IPS DF 4.7 (cell line): ENCODE results near the gene REC114.

Experiments
- DNase-seq: peaks from one replicate; pipeline ENCODE4 v3.0.0-alpha.2; 2013; ENCODE audit warnings: low spot score; ENCODE audit errors: extremely low read depth

REC114 gene

GRCh38 chr15:73602992-73603391, 160.0 kb downstream of the REC114 start:
- no peak for DNase-seq

DNA sequence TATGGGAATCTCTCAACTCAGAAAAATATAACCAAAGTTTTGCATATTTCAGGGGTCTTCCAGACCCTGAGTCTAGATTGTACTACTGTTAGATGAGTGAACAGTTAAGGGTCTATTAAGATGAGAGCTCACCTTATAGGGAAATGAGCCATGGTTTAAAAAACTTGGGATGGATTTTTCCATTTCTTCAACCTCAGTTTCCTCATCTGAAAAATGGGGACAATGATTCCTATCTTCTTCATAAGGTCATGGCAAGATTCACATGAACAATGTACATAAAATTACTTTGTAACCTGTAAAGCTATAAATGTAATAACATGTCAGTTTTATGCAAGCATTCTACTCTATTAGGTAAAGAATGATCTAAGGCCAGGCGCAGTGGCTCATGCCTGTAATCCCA, 161.5 kb downstream of the REC114 start:
- no peak for DNase-seq

DNA sequence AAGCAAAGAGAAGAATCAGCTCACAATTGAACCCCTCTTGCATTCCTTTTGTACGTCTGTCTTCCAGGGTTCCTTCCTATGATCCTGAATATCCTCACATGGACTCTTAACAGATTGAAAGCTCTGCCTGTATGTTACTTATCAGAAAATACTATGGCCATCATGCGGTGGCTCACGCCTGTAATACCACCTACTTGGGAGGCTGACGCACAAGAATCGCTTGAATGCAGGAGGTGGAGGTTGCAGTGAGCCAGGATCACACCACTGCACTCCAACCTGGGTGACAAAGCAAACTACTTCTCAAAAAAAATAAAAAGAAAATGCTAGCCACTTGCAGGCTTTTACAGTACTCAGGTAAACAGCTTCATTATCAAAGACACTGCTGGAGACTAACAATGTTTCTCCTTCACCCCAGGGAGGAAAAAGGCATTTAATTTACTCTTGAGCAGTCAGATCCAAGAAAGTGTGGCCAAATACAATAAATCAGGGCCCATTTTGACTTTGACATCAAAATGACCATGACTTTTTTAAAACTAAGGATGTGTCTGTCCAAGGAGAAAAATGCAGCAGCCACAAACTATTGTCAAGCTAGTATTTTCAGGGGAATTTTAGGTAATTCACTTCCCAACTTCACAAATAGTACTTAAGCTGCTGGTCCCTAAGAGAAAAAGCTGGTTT, 162.9 kb downstream of the REC114 start:
- no peak for DNase-seq

DNA sequence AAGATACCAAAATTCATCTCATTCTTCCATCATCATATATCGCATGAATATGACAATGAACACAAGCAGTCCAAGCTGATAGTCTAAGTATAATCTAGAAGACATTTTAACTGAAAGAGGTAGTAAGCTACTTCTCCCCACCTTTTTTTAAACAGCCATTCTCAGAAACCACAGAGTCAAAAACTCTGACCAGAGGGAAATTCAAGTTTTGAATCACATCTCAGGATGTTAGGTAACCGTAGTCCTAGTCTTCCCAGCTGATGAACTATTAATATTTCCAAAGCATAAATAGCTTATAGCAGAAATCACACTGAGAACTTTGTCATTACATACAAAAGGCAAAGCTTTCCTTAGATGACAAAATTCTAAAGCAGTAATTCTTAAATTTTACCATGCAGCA, 164.4 kb downstream of the REC114 start:
- no peak for DNase-seq

- DNase-seq: no peak
Observed at GRCh38 chr15:73607843-73608242, 164.9 kb downstream of the REC114 start.

DNA sequence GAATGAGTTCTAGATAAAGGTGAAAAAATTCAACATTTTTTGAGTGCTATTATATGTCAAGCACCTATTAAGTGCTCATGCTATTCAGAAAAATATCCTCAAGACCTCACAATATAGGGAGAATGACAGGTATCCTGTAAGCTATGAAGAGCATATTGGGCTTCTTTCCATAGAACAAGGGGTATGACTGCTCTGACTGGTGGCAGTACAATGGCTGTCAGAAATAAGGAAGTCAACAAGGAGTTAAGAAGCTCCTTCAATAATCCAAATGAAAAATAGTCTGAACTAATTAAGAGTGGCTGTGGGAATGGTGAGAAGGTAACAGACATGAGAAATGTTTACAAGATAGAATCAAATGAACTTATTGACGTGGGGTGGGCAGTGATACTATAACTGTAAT, 165.5 kb downstream of the REC114 start:
- no peak for DNase-seq

- DNase-seq: no peak
Observed at GRCh38 chr15:73608941-73609340, 166.0 kb downstream of the REC114 start.
